GM21723 (cell line): ENCODE data around the gene EIF3M.

ENCODE experiments used
- ATAC-seq: cut with Tn5 transposase; IDR thresholded peaks from one replicate; pipeline ENCODE4 v1.9.1; 2021; ENCODE audit warnings: mild to moderate bottlenecking, moderate library complexity; ENCODE audit not compliant: unreplicated experiment

The EIF3M gene

DNA sequence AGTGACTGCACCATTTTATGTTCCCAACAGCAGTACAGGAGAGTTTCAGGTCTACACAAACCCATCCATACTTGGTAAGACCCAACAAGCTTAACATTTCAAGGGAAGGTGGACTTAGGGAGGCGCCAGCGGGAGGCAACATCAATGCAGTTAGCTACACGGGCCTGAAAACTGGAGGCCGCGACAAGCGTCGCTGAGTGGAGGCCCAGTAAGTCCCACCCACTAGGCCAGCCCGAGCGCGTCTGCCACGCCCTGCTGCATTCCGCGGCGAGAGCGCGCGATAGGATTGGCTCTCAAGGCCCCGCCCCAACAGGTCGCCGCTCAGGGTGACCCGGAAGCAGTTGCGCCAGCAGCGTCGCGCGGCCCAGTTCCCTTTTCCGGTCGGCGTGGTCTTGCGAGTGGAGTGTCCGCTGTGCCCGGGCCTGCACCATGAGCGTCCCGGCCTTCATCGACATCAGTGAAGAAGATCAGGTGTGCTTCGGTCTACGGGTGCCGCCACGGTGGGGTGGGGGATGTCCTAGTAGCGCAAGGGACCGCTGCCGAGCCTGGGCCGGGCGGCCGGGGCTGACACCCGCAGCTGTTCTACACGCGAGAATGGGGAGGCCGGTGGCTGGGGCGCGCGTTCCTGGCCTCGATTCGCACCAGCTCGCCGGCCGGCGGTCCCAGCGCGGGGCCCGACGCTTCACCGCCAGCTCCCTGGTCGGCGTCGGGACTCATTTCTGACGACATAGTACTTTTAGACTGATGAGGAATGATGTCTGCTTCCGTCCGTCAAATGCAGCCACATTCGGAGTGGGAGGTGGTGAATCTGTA lies at the start of gene EIF3M:
TSS of gene EIF3M (plus strand) at position 373 of the 813 bp plus-strand sequence. CDS start at position 430, 57 bp downstream.
- ATAC-seq, result peak; percentile 98

DNA sequence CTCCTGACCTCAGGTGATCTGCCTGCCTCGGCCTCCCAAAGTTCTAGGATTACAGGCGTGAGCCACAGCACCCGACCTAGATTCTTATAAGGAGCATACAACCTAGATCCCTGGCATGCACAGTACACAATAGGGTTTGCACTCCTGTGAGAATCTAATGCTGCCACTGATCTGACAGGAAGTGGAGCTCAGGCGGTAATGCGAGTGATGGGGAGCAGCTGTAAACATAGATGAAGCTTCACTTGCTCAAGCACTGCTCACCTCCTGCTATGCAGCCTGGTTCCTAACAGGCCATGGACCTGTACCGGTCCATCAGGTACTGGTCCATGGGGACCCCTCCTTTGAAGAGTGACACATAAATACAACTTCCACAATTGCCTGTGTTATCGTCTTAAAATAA lies 44.8 kb upstream of the EIF3M start:
- ATAC-seq, result no peak

DNA sequence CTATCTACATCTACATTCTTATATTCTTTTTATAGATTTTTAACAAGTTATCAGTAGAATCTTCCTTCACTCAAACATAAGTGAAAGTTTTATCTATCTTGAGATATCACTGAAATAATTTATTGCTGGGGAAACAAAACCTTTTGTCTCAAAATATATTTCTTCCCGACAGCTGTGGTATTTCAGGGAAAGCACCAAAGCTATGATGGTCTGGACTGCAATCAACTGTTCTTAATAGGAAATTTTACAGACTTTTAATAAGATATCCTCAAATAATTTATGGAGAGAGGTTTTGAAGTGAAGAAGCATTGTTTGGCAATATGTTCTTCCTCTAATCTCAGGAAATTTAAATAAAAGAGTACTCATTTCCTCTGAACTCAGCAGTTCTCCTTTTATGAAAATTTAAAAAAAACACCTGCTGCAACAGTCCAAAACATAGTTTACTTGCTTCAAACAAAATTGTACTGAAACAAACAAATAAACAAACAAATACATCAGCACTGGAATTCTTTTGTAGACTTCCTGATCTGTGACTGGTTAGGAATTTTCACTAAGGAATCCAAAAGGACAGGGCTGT lies 33.9 kb upstream of the EIF3M start:
- ATAC-seq, result no peak

DNA sequence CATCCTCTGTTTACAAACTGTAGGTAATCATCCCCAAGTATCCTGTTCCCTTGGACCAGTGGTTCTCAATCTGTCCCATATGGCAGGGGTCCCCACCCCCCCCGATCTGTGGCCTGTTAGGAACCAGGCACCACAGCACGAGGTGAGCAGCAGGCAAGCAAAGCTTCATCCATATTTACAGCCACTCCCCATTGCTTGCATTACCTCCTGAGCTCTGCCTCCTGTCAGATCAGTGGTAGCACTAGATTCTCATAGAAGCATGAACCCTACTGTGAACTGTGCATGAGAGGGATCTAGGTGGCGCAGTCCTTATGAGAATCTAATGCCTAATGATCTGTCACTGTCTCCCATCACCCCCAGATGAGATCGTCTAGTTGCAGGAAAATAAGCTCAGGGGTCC lies 33.4 kb upstream of the EIF3M start:
- no peak for ATAC-seq

DNA sequence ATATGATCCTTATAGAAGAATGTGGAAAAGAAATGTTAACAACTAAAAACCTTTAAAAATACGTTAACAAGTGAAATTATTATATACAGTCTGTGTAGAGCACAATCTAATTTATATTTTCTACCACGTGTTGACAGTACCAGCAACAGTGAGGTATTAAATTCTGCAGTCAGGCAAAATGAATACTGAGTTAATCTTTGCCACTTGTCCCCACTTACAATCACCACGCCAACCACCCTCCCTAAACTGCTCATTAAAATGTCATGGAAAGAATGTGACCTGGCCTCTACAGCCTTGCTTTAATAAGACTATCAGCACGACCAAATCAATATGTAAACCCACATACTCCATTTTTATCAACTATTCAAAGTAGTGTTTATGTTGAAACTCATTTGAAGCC lies 28.5 kb upstream of the EIF3M start:
- ATAC-seq, result no peak

DNA sequence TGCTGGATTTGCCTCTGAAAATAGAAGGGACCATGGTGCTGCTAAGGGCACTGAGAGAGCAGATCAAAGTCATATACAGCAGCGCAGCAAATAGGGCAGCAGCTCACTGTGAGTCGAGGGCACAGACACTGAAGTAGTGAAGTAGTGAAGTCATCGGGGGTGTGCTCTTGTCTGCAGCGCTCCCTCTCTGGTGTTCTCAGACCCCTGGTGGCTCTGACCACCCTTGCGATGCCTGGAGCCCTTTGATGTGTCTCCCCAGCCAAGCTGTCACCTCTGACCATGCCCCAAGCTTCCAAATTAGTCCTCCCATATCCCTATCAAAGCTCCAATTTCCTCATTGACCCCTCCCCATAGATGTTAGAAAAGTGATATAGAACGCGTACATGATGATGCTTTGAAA lies 27.7 kb upstream of the EIF3M start:
- no peak for ATAC-seq

DNA sequence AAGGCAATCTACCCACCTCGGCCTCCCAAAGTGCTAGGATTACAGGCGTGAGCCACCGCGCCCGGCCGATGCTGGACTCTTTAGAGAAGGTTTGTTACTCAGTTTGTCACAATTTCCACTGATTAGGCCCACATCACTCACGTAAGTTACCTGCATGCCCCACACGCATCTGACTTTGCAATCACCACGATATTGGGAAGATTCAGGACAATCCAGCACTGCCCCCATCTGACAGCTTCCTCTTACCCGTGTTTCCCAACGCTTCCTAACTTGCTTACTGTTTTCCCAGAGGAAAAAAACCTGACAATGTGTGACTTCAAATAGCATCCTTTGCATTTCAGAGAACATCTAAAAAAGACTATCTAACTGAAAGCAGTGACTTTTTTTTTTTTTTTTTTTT lies 21.8 kb upstream of the EIF3M start:
- no peak for ATAC-seq

DNA sequence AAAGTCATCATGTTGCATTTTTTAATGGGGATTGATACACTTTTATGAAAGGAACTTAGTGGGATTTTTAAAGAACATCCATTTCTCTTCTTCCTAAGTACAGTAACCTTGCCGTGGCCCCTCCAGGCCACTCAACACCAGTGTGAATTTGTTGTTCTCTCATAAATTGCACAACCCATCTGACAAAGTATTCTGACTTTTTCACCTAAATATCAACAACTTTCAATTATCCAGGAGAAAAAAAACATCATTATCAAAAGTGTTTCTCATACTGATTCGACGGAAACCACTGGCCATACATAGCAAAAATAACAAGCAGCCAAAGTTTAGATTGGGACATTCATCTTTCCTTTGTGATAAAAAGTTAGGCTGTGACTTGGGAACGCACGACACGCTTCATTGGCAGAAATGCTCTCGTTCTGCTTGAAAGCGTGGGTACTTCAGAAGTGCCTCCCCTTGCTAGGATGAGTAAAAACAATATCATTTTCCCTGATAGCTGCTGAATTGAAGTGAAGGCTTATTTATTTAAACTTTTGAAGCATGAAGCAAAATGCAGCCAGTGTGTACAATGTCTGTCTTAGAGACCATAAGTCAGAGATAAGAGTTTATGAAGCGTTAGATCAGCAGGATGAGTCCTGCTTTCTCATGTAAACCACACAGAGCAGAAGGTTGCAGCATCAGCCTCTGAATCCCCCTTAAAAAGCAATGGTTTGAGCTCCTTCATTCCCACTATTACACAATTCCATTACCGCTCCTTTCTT lies 20.6 kb upstream of the EIF3M start:
- no peak for ATAC-seq

DNA sequence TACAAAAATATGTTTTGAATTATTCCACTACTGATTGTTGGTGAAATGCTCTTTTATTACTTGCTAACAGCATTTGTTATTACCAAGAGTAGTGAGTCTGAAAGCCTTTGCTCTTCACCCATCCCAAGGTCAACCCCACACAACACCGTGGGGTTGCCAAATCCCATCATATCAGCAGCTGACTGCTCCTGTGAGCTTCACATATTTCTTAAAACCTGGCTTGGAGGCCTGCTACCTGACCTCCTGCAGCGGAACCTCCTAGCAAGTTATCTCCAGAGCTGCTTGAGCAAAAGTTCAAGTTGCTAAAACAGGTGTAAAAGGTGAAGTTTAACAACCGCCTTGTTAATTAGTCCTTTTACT lies 20.1 kb upstream of the EIF3M start:
- ATAC-seq, result no peak

DNA sequence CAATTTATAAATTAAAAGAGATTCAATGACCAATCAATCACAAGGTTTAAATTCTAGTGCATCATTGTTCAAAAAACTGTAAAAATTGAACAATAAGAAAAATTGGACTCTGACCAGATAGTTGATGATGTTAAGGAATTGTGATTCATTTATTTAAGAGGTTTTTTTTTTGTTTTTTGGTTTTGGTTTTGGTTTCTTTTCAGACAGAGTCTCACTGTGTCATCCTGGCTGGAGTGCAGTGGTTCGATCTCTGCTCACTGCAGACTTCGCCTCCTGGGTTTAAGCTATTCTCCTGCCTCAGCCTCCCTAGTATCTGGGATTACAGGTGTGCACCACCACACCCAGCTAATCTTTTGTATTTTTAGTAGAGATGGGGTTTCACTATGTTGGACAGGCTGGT lies 17.1 kb upstream of the EIF3M start:
- ATAC-seq, result no peak

DNA sequence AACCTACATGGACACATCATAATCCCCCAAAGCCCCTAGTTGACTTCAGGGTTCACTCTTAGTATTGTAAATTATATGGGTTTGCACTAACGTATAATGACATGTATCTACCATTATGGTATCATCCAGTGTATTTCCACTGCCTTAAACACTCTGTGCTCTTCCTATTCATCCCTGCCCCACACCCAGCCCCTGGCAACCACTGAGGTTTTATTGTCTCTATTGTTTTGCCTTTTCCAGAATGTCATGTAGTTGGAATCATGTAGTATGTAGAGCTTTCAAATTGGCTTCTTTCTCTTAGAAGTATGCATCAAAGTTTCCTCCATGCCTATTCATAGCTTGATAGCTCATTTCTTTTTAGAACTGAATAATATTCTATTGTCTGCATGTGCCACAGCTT lies 16.5 kb upstream of the EIF3M start:
- no peak for ATAC-seq

DNA sequence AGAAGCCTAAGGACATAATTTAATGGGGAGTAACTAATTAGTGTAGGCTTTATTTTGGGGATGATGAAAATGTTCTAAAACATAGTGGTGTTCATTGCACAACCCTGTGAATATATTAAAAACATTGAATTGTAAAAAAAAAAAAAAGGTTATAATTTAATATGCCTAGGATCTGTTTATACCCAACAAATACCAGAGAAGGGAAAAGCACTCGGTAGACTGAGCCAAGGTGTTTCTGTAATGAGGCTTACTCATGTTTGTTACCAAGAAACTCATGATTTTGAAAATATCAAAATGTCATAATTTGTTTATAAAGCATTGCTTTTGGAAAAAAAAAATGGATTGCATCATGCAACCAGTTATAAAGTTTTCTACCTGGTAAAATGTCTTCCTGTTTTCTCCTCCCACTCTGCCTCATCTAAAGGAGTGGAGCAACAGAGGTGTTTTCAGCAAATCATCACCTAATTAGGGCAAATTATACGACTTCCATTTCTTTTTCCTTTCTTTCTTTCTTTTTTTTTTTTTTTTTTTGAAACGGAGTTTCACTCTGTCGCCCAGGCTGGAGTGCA lies 14.2 kb upstream of the EIF3M start:
- ATAC-seq, result no peak

DNA sequence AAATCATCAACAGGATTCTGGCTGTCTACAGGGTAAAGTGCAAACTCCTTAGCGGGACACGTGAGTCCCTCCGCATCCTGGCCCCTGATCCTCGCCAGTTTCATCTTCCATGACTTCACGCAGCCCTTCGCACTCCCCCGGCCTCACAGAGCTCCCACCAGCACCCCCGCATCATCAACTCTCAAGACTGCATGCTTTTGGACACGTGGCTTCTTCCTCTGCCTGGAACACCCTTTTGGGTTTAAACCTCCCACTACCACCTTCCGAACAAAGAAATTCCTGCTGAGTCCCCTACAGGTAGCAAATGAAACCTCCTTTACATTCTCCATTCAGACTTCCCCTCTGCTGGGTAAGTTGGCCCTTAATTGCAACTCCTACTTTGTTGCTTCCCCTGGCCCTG lies 12.6 kb upstream of the EIF3M start:
- ATAC-seq, result no peak

DNA sequence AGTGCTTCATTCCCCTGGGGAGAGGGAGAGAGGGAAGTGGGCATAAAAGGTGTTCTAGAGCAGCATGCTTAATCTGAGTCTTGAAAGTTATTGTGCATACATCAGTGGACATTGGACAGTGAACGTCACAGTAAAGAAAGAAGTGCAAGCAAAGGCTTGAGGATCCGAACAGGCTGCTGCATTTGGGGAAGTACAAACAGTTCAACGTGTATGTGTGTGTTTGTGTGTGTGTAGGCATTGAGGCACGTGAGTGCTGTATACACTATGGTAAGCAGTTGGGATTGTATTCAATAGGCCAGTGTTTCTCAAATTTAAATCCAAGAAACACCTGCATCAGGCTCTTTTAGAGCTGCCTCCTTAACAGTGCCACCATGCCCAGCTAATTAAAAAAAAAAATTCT lies 10.4 kb upstream of the EIF3M start:
- no peak for ATAC-seq

DNA sequence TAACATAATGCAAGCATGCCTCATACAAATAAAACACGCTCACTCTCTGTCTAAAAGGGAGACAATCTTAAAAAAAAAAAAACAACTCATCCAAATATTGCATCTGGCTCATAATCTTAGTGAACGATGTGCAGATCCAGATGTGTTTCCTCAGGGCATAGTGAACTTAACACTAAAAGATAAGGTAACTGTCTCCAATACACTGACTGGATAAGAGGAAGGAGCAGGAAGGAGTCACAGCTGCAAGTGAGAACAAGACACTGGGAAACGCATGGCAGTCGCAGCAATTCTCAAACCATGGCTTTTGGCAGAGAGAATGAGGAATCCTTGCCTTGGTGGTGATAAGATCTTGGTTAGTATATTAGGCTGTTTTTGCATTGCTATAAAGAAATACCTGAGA lies 9.2 kb upstream of the EIF3M start:
- no peak for ATAC-seq

DNA sequence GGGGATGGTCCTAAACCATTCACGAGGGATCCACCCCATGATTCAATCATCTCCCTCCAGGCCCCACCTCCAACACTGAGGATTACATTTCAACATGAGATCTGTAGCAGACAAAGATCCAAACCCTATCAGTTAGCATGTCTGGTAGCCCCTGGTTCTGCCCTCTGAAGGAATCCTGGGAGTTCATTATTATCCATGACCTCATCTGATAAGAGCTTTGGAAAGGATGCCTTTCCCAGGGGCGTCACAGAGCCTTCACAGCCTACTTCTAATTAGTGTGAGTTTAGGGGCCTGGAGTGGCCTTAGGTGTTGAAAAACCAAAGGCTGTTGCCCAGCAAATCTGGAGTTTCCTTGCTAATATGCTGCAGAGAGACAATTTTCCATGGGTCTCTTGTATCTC lies 8.6 kb upstream of the EIF3M start:
- no peak for ATAC-seq

DNA sequence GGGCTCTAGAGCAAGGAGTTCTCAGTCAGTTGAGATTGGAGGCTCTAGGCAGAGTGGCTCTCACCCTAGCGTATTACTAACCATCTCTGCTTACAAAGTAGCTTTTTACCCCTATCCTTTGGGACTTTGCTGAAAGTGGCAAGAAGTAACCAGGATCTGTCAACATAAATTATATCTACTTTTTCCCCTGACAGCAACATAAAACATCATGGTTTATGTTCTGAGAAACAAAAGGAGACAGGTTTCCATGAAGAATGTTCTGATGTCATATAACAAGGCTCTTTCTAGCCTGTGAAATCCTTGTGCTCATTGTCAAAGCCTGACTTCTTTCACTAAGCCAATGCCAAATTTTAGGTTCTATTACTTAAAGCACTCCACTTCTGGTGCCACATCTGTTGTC lies 7.2 kb upstream of the EIF3M start:
- no peak for ATAC-seq

DNA sequence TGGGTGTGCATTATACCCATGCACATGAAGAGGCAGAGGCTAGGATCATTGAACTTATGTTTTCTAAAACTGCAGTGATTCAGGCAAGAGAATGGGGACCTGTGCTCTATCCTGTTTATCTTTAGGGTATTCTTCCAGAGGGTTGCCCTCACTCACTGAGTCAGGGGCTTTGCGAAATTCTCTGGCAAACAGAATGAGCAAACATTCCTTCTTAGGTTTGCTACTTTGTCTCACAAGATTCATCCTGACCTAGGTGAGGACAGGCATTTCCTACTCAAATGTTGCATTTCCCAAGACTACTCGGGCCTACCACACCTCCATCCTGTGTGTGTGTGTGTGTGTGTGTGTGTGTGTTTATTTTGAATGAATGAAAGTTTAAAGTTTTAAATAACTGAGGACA lies 2.7 kb upstream of the EIF3M start:
- no peak for ATAC-seq

DNA sequence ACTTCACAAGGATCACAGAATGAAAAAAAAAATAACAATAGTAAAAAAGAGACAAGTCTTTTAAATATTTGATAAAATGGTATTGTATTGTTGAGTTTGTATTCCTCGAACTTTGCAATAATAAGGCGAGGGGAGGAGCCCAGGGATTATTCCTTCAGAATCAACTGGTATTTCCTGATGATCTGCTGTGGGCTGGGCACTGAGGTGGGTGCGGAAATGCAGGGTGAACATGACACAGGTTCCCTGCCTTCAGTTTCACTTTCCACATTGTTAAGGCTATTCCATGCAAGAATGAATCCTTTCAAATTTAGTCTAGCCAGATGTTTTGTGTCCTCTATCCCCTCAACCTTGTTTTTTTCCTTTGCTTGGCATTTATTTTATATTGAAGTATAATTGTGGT lies 2.1 kb upstream of the EIF3M start:
- ATAC-seq, result no peak

DNA sequence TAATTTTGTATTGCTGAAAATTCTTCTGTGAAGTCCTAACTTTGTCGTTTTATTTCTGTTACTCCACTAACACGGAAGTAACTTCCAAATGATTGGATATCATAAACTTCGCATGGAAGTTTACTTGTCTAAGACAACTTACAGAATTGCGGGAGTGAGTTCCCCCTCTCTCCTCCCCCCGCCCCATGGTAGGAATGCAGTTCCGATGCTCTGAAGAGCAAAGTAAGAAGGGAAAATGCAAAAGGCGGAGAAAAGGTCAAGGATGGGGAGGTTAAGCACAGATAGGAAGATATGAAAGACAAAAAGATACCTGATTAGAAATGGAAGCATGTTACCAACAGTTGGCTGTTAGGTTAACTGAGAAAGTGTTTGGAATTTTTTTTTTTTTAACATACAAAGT lies 1.3 kb downstream of the EIF3M start:
- ATAC-seq, result no peak

DNA sequence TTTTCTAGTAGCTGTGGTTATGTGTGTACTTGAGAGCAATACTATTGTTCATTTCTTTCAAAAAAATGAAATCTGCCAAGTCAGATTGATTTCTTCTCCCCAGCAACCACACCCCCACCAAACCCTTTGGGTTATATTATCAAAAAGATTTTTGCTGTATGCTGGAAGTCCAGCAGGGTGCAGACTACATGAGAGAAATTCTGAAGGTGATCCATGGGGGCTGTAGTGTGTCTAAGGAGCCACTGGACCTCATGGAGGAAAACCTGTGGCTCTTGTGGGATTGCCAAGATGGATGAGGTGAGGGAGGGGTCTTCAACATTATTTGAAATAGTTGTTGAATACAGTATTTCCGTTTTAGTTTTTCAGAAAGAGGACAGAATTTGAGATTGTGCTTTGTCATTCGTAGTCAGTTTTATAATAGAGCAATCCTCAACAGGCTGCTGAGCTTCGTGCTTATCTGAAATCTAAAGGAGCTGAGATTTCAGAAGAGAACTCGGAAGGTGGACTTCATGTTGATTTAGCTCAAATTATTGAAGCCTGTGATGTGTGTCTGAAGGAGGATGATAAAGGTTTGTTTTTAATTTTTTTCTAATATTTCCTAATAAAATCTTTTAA lies 3.1 kb downstream of the EIF3M start:
- no peak for ATAC-seq
